Right lobe of liver (tissue), 4 donors: ENCODE measurements around the gene CXCL1.

ENCODE experiments used
- CTCF ChIP-seq, 4 donors: fragments of 200-600 bp in 3 of 4; fragments of 450-650 bp in 1 of 4; IDR thresholded peaks; one replicate each; pipeline versions ENCODE4 v1.5.1 to v1.8.0; 2016 to 2022; ENCODE audit warnings: antibody characterized with exemption in 4 of 4, mild to moderate bottlenecking in 2 of 4
- POLR2A ChIP-seq: fragments of 450-650 bp; IDR thresholded peaks from one replicate; pipeline ENCODE4 v1.6.1; 2017; ENCODE audit warnings: antibody characterized with exemption, mild to moderate bottlenecking
- donor health status: DM: no; HTN: no; CAD: no.
- donor health status: DM: no; HTN: no; CAD: no.
- donor health status: DM: no; HTN: yes; CAD: no.

DNA sequence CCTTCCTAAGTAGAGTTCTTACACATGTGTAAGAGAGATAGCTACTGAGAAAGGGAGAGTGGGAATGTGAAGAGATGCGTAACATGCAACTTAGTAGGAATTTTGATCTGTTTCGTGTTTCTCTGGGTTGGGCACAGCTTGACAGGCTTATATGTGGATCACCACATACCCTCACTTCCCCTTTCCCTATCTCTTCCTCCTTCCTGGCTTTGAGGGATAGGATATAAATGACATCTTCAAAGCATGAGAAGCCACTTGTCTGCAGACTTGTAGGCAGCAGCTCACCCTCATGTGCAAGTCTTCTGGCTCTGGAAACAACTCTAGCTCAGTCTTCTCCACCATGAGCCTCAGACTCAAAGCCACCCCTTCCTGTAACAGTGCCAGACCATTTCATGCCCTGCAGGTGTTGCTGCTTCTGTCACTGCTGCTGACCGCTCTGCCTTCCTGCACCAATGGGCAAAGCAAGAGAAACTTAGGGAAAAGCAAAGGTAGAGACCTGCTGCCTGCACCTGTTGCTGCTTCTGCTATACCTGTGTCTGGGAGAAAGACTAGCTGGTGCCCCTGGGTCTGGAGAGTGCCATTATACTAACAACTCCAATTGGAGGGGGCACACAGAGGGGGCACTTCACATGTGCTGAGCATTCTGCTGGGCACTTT lies 21.5 kb upstream of the CXCL1 start:
- TF ChIP-seq CTCF (IDR thresholded peaks at IDR 0.05), result no peak
- no peak for TF ChIP-seq POLR2A
